ENCODE results near the gene ROBO3.

The ROBO3 gene

DNA sequence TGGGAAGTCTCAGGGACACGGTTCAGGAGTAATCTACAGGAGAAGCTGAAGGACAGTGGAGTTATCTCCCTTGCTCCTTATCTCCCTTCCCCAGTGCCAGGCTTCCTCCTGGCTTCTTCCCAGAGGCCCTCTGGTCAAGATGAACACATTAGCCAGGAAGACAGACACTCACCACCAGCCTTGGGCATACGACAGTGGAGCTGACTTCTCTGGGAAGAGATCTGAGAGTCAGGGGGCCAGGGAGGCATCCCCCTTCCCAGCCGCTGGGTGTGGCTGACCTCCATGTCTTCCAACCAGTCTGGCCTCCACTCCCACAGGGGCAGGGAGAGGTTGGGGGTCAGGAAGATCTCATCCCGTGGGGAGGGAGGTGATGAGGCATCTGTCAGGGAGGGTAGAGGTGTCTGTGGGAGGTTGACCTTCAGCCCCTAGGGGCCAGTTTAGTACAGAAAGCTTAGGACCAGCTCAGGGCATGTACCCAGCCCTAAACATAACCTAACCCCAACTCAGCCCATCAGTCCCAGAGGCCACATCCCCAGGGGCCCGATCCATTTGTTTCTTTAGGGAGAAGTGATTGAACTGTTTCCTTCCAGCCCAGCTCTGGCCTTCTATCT is 19.7 kb downstream of the ROBO3 start:
- peaks cover 0 to 17% (median 14%) of the 10 kb centered on the region in 4 experiments for H3K4me1 ChIP-seq (ENCODE audit: control extremely low read depth in 1 of 4, control insufficient read depth in 4 of 4, insufficient read depth in 4 of 4, low read length in 3 of 4)

DNA sequence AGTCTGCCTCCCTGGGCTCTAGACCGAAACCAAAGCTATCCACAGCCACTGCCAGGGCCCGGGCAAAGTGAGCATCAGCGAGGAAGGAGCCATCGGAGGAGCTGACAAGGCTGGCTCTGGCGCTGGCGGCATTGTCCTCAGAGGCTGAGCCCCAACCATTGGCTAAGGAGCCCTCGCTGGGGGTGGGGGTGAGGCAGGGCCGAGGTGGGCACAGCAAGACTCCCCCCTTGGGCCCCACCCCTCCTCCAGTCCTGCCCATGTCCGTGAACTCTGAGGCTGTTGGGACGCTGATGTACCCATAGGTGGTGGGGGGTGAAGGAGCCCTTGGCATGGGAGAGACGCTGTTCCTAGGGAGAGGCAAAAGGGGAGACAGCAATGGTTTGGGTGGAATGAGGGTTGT is 21.2 kb downstream of the ROBO3 start:
- Histone ChIP-seq H3K9me3 (ENCODE audit: control extremely low read depth in 1 of 5, control insufficient read depth in 4 of 5, insufficient read depth in 2 of 5, low read depth in 1 of 5, low read length in 4 of 5) (no peaks in the 10 kb centered on the region), H3K27ac (ENCODE audit: insufficient read depth in 1 of 2, low read depth in 1 of 2, low read length in 2 of 2, poor library complexity in 1 of 2, severe bottlenecking in 2 of 2) (no peak overlapping the region), H3K4me1 (ENCODE audit: control extremely low read depth in 1 of 4, control insufficient read depth in 4 of 4, insufficient read depth in 4 of 4, low read length in 3 of 4) (peaks cover 0 to 9% (median 2%) of the 10 kb centered on the region in 4 experiments), H3K27me3 (replicated peaks in 2 of 5; ENCODE audit: control insufficient read depth in 4 of 5, insufficient read depth in 5 of 5, low read length in 4 of 5) (no peaks in the 10 kb centered on the region), H3K4me3 (ENCODE audit: control insufficient read depth in 1 of 7, extremely low read depth in 1 of 7, insufficient read depth in 4 of 7, low read depth in 2 of 7, low read length in 6 of 7) (no peak overlapping the region), H3K36me3 (ENCODE audit: control insufficient read depth in 4 of 4, insufficient read depth in 4 of 4, low read length in 3 of 4) (peaks cover 3 to 59% (median 17%) of the 10 kb centered on the region in 4 experiments)
- ChIA-PET CTCF (interaction anchor here (3.9 kb wide), 1 partner anchor 10 kb away, joined by 14 read pairs; no protein-coding TSS in a partner anchor), POLR2A (interaction anchor here (1.2 kb wide), 1 partner anchor 10 kb away, joined by 3 read pairs; no protein-coding TSS in a partner anchor)
- WGBS (ENCODE audit: insufficient coverage) = 95% methylated on average over 8 of the region's 11 CpGs
- DNase-seq = no peak

More for the DNA sequence above, 19.7 kb downstream of the ROBO3 start:
- CTCF ChIA-PET = interaction anchor here (1.1 to 1.2 kb wide), 3 partner anchors 9 to 47 kb away, joined by 3 read pairs; partner anchors contain the start of gene ROBO4
- peaks cover 3 to 50% (median 17%) of the 10 kb centered on the region in 4 experiments for H3K36me3 ChIP-seq (ENCODE audit: control insufficient read depth in 4 of 4, insufficient read depth in 4 of 4, low read length in 3 of 4)
- WGBS (ENCODE audit: insufficient coverage) = 100% methylated on average over 1 of the region's 5 CpGs
- H3K4me3 ChIP-seq (ENCODE audit: control insufficient read depth in 1 of 7, extremely low read depth in 1 of 7, insufficient read depth in 4 of 7, low read depth in 2 of 7, low read length in 6 of 7) = no peak overlapping the region
- no peaks in the 10 kb centered on the region for H3K27me3 ChIP-seq (replicated peaks in 2 of 5; ENCODE audit: control insufficient read depth in 4 of 5, insufficient read depth in 5 of 5, low read length in 4 of 5)
- no peaks in the 10 kb centered on the region for H3K9me3 ChIP-seq (ENCODE audit: control extremely low read depth in 1 of 5, control insufficient read depth in 4 of 5, insufficient read depth in 2 of 5, low read depth in 1 of 5, low read length in 4 of 5)
- H3K27ac ChIP-seq (ENCODE audit: insufficient read depth in 1 of 2, low read depth in 1 of 2, low read length in 2 of 2, poor library complexity in 1 of 2, severe bottlenecking in 2 of 2) = no peak overlapping the region
- POLR2A ChIA-PET = no interaction called here
- DNase-seq = no peak

DNA sequence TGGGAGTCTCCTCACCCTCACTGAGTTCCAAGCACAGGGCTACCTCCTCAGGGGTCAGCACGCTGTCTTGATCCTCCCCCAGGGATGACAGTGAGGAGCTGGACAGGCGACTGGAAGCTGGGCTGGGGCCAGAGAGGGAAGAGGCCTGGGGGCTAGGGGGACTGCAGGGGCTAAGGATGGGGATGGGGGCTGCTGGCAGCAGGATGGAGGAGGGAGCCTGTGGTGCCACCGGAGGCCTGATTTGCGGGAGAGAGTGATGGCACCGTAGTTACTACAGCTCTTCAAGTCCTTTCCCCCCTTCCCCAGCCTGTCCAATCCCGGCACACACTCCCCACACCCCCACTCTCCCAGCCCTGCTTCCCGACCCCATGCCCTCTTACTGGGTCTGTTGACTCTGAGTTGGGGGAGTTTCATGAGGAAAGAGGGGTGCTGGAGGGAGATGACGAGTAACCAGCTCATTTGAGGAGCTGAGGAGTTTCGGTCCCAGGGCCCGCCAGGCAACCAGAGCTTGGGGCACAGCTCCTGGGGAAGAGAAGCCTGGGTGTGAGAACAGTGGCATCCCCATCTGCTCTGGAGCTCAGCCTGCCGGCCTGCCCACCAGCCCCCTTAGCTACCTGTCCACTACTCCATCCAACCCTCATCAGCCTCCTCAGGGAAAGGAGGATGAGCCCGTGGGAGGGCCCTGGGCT is 21.9 kb downstream of the ROBO3 start:
- CTCF ChIA-PET = interaction anchor here (1.0 to 3.9 kb wide), 3 partner anchors 9 to 18 kb away, joined by 3 to 14 read pairs (median 6); no protein-coding TSS in a partner anchor
- DNase-seq = no peak
- WGBS (ENCODE audit: insufficient coverage) = 100% methylated on average over 4 of the region's 12 CpGs
- POLR2A ChIA-PET = interaction anchor here (1.2 kb wide), 1 partner anchor 11 kb away, joined by 3 read pairs; no protein-coding TSS in a partner anchor
- peaks cover 0 to 9% (median 2%) of the 10 kb centered on the region in 4 experiments for H3K4me1 ChIP-seq (ENCODE audit: control extremely low read depth in 1 of 4, control insufficient read depth in 4 of 4, insufficient read depth in 4 of 4, low read length in 3 of 4)
- H3K9me3 ChIP-seq (ENCODE audit: control extremely low read depth in 1 of 5, control insufficient read depth in 4 of 5, insufficient read depth in 2 of 5, low read depth in 1 of 5, low read length in 4 of 5) = no peaks in the 10 kb centered on the region
- H3K27ac ChIP-seq (ENCODE audit: insufficient read depth in 1 of 2, low read depth in 1 of 2, low read length in 2 of 2, poor library complexity in 1 of 2, severe bottlenecking in 2 of 2) = no peak overlapping the region
- no peaks in the 10 kb centered on the region for H3K27me3 ChIP-seq (replicated peaks in 2 of 5; ENCODE audit: control insufficient read depth in 4 of 5, insufficient read depth in 5 of 5, low read length in 4 of 5)
- H3K4me3 ChIP-seq (ENCODE audit: control insufficient read depth in 1 of 7, extremely low read depth in 1 of 7, insufficient read depth in 4 of 7, low read depth in 2 of 7, low read length in 6 of 7) = no peak overlapping the region
- H3K36me3 ChIP-seq (ENCODE audit: control insufficient read depth in 4 of 4, insufficient read depth in 4 of 4, low read length in 3 of 4) = peaks cover 3 to 63% (median 17%) of the 10 kb centered on the region in 4 experiments

DNA sequence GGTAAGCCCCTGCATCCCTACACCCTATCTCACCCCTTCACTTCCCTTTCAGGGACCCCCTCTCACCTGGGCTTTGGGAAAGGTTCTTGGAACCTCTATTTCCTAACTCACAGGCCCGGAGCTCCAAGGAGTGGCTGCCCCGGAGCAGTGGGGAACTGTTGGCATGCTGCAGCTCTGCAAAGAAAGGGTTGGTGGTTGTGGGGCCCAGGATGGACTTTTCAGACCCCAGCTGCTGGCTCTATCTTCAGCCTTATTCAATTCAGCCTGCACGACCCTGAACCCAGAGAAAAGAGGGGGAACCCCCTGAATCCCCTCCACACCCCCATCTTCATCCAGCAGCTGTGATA is 22.4 kb downstream of the ROBO3 start:
- CTCF ChIA-PET = interaction anchor here (1.0 to 3.9 kb wide), 4 partner anchors 10 to 125 kb away, joined by 3 to 14 read pairs (median 4); no protein-coding TSS in a partner anchor
- WGBS (ENCODE audit: insufficient coverage) = 100% methylated on average over 2 of the region's 3 CpGs

DNA sequence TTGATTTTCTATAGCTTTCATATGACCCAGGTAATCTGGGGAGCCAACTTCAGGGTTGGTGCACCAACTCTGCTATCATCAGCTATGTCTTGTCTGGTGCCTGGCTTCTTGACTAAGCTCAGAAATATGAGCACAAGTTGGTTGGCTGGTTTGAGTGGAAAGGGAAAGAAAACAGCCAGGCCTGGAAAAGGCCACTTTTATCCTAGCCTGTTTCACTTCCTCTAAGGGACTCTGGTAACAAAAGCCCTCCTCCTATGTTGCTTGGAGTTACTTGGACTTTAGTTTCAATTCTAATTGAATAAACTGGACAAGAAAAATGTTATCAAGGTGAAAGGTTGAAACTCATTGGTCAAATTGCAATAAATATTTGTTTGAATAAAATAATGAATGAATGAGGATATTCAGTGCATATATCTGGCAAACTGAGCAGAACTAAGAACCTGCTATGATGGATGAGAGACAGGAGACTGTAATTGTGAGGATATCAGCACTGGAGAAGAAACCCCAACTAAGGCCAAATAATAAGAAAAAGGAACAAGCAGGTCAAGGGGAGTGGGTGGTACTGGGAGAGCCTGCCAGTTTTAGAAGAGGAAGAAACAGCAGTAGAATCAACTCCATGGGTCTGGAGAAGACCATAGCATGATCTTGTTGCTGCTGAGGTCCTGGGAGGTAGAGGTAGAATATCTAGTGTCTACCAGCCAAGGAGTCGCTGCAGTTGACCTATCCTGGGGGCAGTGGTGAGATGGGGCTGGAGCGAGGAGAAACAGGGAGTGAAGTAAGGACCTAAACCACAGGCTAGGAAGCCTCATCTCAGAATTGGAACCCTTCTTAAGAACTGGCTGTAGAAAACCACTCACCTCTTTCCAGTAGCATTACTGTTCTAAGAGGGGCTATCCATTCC is 24.2 kb downstream of the ROBO3 start:
- Histone ChIP-seq H3K9me3 (ENCODE audit: control extremely low read depth in 1 of 5, control insufficient read depth in 4 of 5, insufficient read depth in 2 of 5, low read depth in 1 of 5, low read length in 4 of 5) (no peaks in the 10 kb centered on the region), H3K4me3 (ENCODE audit: control insufficient read depth in 1 of 7, extremely low read depth in 1 of 7, insufficient read depth in 4 of 7, low read depth in 2 of 7, low read length in 6 of 7) (no peak overlapping the region), H3K4me1 (ENCODE audit: control extremely low read depth in 1 of 4, control insufficient read depth in 4 of 4, insufficient read depth in 4 of 4, low read length in 3 of 4) (peaks cover 2 to 21% (median 13%) of the 10 kb centered on the region in 4 experiments), H3K27ac (ENCODE audit: insufficient read depth in 1 of 2, low read depth in 1 of 2, low read length in 2 of 2, poor library complexity in 1 of 2, severe bottlenecking in 2 of 2) (no peak overlapping the region), H3K27me3 (replicated peaks in 2 of 5; ENCODE audit: control insufficient read depth in 4 of 5, insufficient read depth in 5 of 5, low read length in 4 of 5) (no peaks in the 10 kb centered on the region), H3K36me3 (ENCODE audit: control insufficient read depth in 4 of 4, insufficient read depth in 4 of 4, low read length in 3 of 4) (peaks cover 0 to 68% (median 13%) of the 10 kb centered on the region in 4 experiments)
- POLR2A ChIA-PET = interaction anchor here (1.5 kb wide), 1 partner anchor 13 kb away, joined by 4 read pairs; no protein-coding TSS in a partner anchor
- DNase-seq = no peak
- CTCF ChIA-PET = interaction anchor here (1.1 to 3.9 kb wide), 5 partner anchors 9 to 23 kb away, joined by 3 to 14 read pairs (median 4); partner anchors contain the start of gene ROBO4
- WGBS (ENCODE audit: insufficient coverage) = 94% methylated on average over 2 of the region's 2 CpGs

More for the DNA sequence above, 22.4 kb downstream of the ROBO3 start:
- H3K9me3 ChIP-seq (ENCODE audit: control extremely low read depth in 1 of 5, control insufficient read depth in 4 of 5, insufficient read depth in 2 of 5, low read depth in 1 of 5, low read length in 4 of 5) = no peaks in the 10 kb centered on the region
- no peak overlapping the region for H3K27ac ChIP-seq (ENCODE audit: insufficient read depth in 1 of 2, low read depth in 1 of 2, low read length in 2 of 2, poor library complexity in 1 of 2, severe bottlenecking in 2 of 2)
- POLR2A ChIA-PET = interaction anchor here (1.2 kb wide), 1 partner anchor 11 kb away, joined by 3 read pairs; no protein-coding TSS in a partner anchor
- no peak overlapping the region for H3K4me3 ChIP-seq (ENCODE audit: control insufficient read depth in 1 of 7, extremely low read depth in 1 of 7, insufficient read depth in 4 of 7, low read depth in 2 of 7, low read length in 6 of 7)
- peaks cover 2 to 9% (median 6%) of the 10 kb centered on the region in 4 experiments for H3K4me1 ChIP-seq (ENCODE audit: control extremely low read depth in 1 of 4, control insufficient read depth in 4 of 4, insufficient read depth in 4 of 4, low read length in 3 of 4)
- H3K27me3 ChIP-seq (replicated peaks in 2 of 5; ENCODE audit: control insufficient read depth in 4 of 5, insufficient read depth in 5 of 5, low read length in 4 of 5) = no peaks in the 10 kb centered on the region
- no peak for DNase-seq
- peaks cover 3 to 62% (median 16%) of the 10 kb centered on the region in 4 experiments for H3K36me3 ChIP-seq (ENCODE audit: control insufficient read depth in 4 of 4, insufficient read depth in 4 of 4, low read length in 3 of 4)

DNA sequence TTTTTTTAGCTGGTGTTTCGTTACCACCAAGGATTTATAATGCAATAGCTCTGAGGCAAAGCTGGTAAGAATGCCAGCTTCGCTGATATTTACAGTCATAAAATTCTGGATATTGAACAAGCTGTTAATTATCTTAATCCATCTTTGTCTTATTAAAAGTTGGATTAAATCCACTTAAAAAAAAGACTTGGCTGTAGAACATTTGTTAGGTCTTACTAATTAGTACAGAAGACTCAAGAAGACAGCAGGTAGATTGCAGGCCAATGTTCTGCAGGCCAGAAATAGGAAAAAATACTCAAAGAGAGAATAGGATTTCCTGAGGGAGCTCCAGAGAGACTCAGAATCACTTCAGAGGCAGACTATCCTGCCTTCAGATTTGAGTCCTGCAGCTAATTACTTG is 24.9 kb downstream of the ROBO3 start:
- no peak for DNase-seq
- Histone ChIP-seq H3K9me3 (ENCODE audit: control extremely low read depth in 1 of 5, control insufficient read depth in 4 of 5, insufficient read depth in 2 of 5, low read depth in 1 of 5, low read length in 4 of 5) (no peaks in the 10 kb centered on the region), H3K4me1 (ENCODE audit: control extremely low read depth in 1 of 4, control insufficient read depth in 4 of 4, insufficient read depth in 4 of 4, low read length in 3 of 4) (peaks cover 2 to 26% (median 13%) of the 10 kb centered on the region in 4 experiments), H3K27me3 (replicated peaks in 2 of 5; ENCODE audit: control insufficient read depth in 4 of 5, insufficient read depth in 5 of 5, low read length in 4 of 5) (no peaks in the 10 kb centered on the region), H3K4me3 (ENCODE audit: control insufficient read depth in 1 of 7, extremely low read depth in 1 of 7, insufficient read depth in 4 of 7, low read depth in 2 of 7, low read length in 6 of 7) (no peak overlapping the region), H3K36me3 (ENCODE audit: control insufficient read depth in 4 of 4, insufficient read depth in 4 of 4, low read length in 3 of 4) (peaks cover 0 to 68% (median 12%) of the 10 kb centered on the region in 4 experiments), H3K27ac (ENCODE audit: insufficient read depth in 1 of 2, low read depth in 1 of 2, low read length in 2 of 2, poor library complexity in 1 of 2, severe bottlenecking in 2 of 2) (no peak overlapping the region)
- ChIA-PET CTCF (interaction anchor here (1.1 to 5.3 kb wide), 4 partner anchors 9 to 23 kb away, joined by 3 to 39 read pairs (median 4); no protein-coding TSS in a partner anchor), POLR2A (interaction anchor here (1.5 kb wide), 1 partner anchor 14 kb away, joined by 4 read pairs; no protein-coding TSS in a partner anchor)
- WGBS (ENCODE audit: insufficient coverage) = 100% methylated on average over 1 of the region's 2 CpGs
